Activated naive CD4-positive, alpha-beta T cell treated with anti-CD3 and anti-CD28 coated beads, Interleukin-2, amount 50 U/mL, for 24 hours (primary cell): ENCODE results near the gene ARID1B.

ENCODE experiments used
- H3K27ac Mint-ChIP-seq: one replicate; pipeline ENCODE4 v1.8.0; 2021; ENCODE audit warnings: mild to moderate bottlenecking, mixed read lengths
- H3K27me3 Mint-ChIP-seq: one replicate; pipeline ENCODE4 v1.8.0; 2021; ENCODE audit warnings: mixed read lengths
- H3K36me3 Mint-ChIP-seq: one replicate; pipeline ENCODE4 v1.8.0; 2021; ENCODE audit warnings: mixed read lengths
- H3K4me1 Mint-ChIP-seq: one replicate; pipeline ENCODE4 v1.8.0; 2021; ENCODE audit warnings: mixed read lengths
- H3K4me3 Mint-ChIP-seq: one replicate; pipeline ENCODE4 v1.8.0; 2021; ENCODE audit warnings: mild to moderate bottlenecking, mixed read lengths
- H3K9me3 Mint-ChIP-seq: one replicate; pipeline ENCODE4 v1.8.0; 2021; ENCODE audit warnings: mixed read lengths

ARID1B gene

GRCh38 chr6:157227202-157228166 is 450.3 kb downstream of the ARID1B start:
- H3K27me3 Mint-ChIP-seq, result peaks cover 2% of the 10 kb centered on the region
- H3K4me1 Mint-ChIP-seq, result peaks cover 45% of the 10 kb centered on the region
- H3K27ac Mint-ChIP-seq, result no peak overlapping the region
- H3K36me3 Mint-ChIP-seq, result no peaks in the 10 kb centered on the region
- no peaks in the 10 kb centered on the region for H3K9me3 Mint-ChIP-seq
- peak overlapping the region; percentile 8 for H3K4me3 Mint-ChIP-seq

GRCh38 chr6:157228426-157229131 is 451.4 kb downstream of the ARID1B start:
- Mint-ChIP-seq H3K36me3 (no peaks in the 10 kb centered on the region), H3K27ac (no peak overlapping the region), H3K9me3 (no peaks in the 10 kb centered on the region), H3K4me1 (peaks cover 36% of the 10 kb centered on the region), H3K4me3 (no peak overlapping the region), H3K27me3 (peaks cover 6% of the 10 kb centered on the region)

GRCh38 chr6:157229132-157229618 is 452.0 kb downstream of the ARID1B start:
- no peaks in the 10 kb centered on the region for H3K36me3 Mint-ChIP-seq
- no peaks in the 10 kb centered on the region for H3K9me3 Mint-ChIP-seq
- peaks cover 10% of the 10 kb centered on the region for H3K27me3 Mint-ChIP-seq
- H3K27ac Mint-ChIP-seq, result peak overlapping the region; percentile 25
- H3K4me3 Mint-ChIP-seq, result no peak overlapping the region
- peaks cover 37% of the 10 kb centered on the region for H3K4me1 Mint-ChIP-seq

DNA sequence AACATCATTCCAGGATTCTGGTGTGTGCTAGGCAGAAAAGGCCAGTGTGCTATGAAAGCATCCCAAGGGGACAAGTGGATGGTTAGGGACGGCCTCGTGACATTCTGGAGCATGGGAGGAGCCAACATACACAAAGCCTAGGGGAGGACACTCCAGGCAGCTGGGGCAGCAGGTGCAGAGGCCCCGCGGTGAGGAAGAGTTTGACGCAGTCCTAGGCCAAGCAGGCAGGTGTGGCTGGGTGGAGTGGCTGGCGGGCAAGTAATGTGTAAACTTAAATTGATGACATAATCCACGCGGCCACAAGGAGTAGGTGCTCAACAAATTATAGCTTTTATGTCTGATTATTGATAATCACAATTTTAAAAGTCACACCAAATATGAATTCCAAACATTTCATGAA is 452.5 kb downstream of the ARID1B start:
- H3K27me3 Mint-ChIP-seq, result peaks cover 12% of the 10 kb centered on the region
- H3K9me3 Mint-ChIP-seq, result no peaks in the 10 kb centered on the region
- H3K36me3 Mint-ChIP-seq, result no peaks in the 10 kb centered on the region
- H3K4me1 Mint-ChIP-seq, result peaks cover 40% of the 10 kb centered on the region
- no peak overlapping the region for H3K27ac Mint-ChIP-seq
- no peak overlapping the region for H3K4me3 Mint-ChIP-seq

GRCh38 chr6:157230910-157231309 is 453.7 kb downstream of the ARID1B start:
- Mint-ChIP-seq H3K4me3 (no peak overlapping the region), H3K27me3 (peaks cover 17% of the 10 kb centered on the region), H3K27ac (no peak overlapping the region), H3K36me3 (no peaks in the 10 kb centered on the region), H3K9me3 (no peaks in the 10 kb centered on the region), H3K4me1 (peaks cover 47% of the 10 kb centered on the region)

- no peak overlapping the region for H3K4me3 Mint-ChIP-seq
- H3K27me3 Mint-ChIP-seq, result peaks cover 20% of the 10 kb centered on the region
- no peaks in the 10 kb centered on the region for H3K36me3 Mint-ChIP-seq
- no peak overlapping the region for H3K27ac Mint-ChIP-seq
- H3K4me1 Mint-ChIP-seq, result peaks cover 33% of the 10 kb centered on the region
- H3K9me3 Mint-ChIP-seq, result no peaks in the 10 kb centered on the region
These were observed 455.1 kb downstream of the ARID1B start for GRCh38 chr6:157232161-157232895.

DNA sequence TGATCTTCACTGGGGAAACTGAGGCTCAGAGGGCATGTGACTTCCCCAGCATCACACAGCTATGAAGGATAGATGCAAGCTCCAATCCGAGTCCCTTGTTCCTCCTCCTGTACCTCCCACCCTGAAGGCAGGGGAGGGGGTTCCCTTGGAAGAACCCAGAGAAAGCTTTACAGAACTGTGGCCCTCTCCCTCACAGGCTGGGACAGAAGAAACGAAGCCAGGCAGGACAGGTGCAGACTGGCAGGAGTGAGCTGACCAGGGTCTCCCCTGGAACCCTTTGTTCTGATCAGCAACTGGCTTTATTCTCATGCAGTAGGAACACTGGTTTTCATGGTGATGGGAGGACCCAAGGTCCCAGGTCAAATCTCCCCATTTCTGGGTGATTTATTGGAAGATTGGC is 456.0 kb downstream of the ARID1B start:
- H3K4me1 Mint-ChIP-seq, result peaks cover 26% of the 10 kb centered on the region
- peaks cover 20% of the 10 kb centered on the region for H3K27me3 Mint-ChIP-seq
- no peak overlapping the region for H3K4me3 Mint-ChIP-seq
- no peaks in the 10 kb centered on the region for H3K36me3 Mint-ChIP-seq
- H3K27ac Mint-ChIP-seq, result no peak overlapping the region
- H3K9me3 Mint-ChIP-seq, result no peaks in the 10 kb centered on the region

DNA sequence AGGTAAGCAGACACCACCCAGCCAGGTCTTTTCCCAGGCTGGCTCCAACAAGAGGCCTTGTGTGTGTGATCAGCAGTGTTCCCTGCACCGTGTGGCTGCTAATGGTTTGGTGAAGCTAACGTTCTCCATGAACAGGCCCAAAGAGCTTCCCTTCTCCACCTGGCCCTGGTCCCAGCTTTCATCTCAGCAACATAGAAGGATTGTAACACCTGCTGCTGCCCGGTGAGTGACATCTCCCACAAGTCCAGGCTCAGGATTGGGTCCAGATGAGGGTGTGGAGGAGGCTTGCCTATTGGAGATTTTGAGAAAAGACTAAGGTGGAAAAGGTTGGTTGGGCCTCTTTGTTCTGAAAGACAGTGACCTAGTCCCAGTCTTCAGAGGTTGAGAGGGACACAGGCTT is 456.5 kb downstream of the ARID1B start:
- peaks cover 20% of the 10 kb centered on the region for H3K27me3 Mint-ChIP-seq
- peaks cover 26% of the 10 kb centered on the region for H3K4me1 Mint-ChIP-seq
- H3K27ac Mint-ChIP-seq, result no peak overlapping the region
- no peak overlapping the region for H3K4me3 Mint-ChIP-seq
- H3K36me3 Mint-ChIP-seq, result no peaks in the 10 kb centered on the region
- no peaks in the 10 kb centered on the region for H3K9me3 Mint-ChIP-seq

DNA sequence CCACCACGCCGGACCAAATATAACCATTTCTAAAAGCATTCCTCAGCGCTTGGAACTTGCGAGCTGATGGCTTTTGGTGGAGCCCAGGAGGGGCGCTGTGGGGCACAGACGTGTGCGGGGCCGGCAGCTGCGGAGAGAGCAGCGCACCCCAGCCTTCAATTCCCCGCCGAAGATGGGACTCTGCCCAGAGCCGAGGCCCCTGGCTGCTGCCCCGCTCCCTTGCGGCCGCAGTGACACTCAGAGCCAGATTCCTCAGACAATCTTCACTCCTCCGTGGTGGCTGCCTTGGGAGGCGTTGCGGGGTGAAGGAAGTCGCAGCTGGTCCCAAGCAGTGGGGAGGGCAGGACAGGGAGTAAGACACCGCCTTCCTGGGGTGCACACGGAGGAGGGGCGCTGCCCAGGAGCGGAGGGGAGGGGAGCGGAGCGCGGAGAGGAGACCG is 458.4 kb downstream of the ARID1B start:
- peaks cover 20% of the 10 kb centered on the region for H3K27me3 Mint-ChIP-seq

DNA sequence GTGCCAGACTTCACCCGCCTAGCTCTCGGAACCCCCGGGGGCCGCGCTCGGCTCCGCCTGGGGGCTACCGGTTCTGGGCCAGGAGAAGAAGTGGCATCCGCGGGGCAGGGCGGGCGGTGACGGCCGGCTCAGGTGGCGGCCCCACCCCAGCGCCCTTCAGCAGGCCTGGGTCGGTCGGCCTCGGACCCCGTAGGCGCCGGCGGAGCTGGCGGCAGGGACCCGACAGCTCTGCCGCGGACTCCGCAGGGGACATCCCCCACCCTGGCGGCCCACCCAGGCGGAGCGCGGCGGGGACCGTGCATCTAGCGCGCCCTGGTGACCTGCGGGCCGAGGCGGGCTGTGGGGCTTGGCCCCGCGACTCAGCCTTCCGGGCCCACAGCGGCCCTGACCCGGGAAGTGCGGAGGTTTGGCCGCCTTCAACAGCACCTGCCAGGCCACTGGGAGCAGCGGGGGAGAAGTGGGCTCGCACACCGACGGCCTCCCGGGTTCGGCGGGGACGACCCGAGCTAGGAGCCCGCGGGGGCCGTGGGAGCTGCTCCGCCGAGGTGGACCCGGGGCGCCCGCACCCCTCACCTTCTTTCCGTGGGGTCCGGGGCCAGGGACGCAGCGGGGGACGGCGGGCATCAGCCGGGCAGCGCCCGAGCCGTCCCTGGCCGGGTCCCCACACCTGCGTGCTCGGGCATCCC is 459.0 kb downstream of the ARID1B start:
- H3K4me1 Mint-ChIP-seq, result peaks cover 18% of the 10 kb centered on the region
- H3K27me3 Mint-ChIP-seq, result peaks cover 20% of the 10 kb centered on the region
- H3K36me3 Mint-ChIP-seq, result no peaks in the 10 kb centered on the region
- H3K9me3 Mint-ChIP-seq, result no peaks in the 10 kb centered on the region
- H3K27ac Mint-ChIP-seq, result no peak overlapping the region
- peak overlapping the region; percentile 94 for H3K4me3 Mint-ChIP-seq

More for the DNA sequence above, 458.4 kb downstream of the ARID1B start:
- Mint-ChIP-seq H3K27ac (peak overlapping the region; percentile 23), H3K4me1 (peaks cover 18% of the 10 kb centered on the region), H3K9me3 (no peaks in the 10 kb centered on the region), H3K36me3 (no peaks in the 10 kb centered on the region), H3K4me3 (peak overlapping the region; percentile 94)

DNA sequence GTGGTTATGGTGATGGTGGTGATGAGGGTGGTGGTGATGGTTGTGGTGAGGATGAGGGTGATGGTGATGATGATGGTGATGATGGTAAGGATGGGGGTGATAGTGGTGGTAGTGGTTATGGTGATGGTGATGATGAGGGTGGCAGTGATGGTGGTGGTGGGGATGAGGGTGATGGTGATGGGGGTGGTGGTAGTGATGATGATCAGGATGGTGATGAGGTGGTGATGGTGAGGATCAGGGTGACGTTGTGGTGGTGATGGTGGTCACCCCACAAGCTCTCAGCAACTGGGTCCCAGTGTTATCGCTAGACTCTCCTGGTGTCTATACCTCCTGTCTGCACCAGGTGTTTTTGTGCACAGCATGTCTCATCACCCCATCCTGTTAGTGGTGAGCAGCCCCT is 461.2 kb downstream of the ARID1B start:
- Mint-ChIP-seq H3K27ac (no peak overlapping the region), H3K36me3 (peaks cover 1% of the 10 kb centered on the region), H3K4me1 (peaks cover 18% of the 10 kb centered on the region), H3K9me3 (no peaks in the 10 kb centered on the region), H3K27me3 (peaks cover 14% of the 10 kb centered on the region), H3K4me3 (no peak overlapping the region)

DNA sequence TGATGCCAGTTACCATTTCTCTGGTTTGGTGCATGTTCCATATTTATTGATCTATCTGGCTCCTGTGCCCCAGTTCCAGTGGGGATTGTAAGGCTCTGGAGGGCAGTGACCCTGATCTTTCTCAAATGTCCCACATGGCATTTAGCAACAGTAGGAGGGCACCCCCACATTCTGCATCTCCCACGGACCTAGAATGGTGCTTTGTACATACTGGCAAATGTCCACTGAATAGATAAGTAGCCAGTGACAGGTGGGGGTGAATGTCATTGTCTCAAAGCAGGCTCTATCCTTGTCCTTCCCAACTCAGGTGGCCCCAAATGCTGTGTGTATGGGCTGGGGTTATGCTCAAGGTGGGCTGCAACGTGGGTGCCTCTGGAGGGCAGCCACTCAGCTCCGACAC is 462.0 kb downstream of the ARID1B start:
- Mint-ChIP-seq H3K4me1 (peaks cover 14% of the 10 kb centered on the region), H3K27ac (no peak overlapping the region)

GRCh38 chr6:157239671-157240058 is 462.5 kb downstream of the ARID1B start:
- peaks cover 1% of the 10 kb centered on the region for H3K36me3 Mint-ChIP-seq
- no peaks in the 10 kb centered on the region for H3K9me3 Mint-ChIP-seq
- H3K4me1 Mint-ChIP-seq, result peaks cover 11% of the 10 kb centered on the region
- no peak overlapping the region for H3K4me3 Mint-ChIP-seq
- peaks cover 9% of the 10 kb centered on the region for H3K27me3 Mint-ChIP-seq
- H3K27ac Mint-ChIP-seq, result no peak overlapping the region

More for the DNA sequence above, 462.0 kb downstream of the ARID1B start:
- Mint-ChIP-seq H3K4me3 (no peak overlapping the region), H3K36me3 (peaks cover 1% of the 10 kb centered on the region), H3K27me3 (peaks cover 10% of the 10 kb centered on the region), H3K9me3 (no peaks in the 10 kb centered on the region)

- Mint-ChIP-seq H3K36me3 (peaks cover 1% of the 10 kb centered on the region), H3K4me3 (no peak overlapping the region), H3K27me3 (peaks cover 6% of the 10 kb centered on the region), H3K9me3 (no peaks in the 10 kb centered on the region), H3K27ac (no peak overlapping the region), H3K4me1 (peaks cover 5% of the 10 kb centered on the region)
These were observed 463.1 kb downstream of the ARID1B start for GRCh38 chr6:157240059-157240959.
